ENCODE data around the gene ADRA2C. TPM values are rescaled to one million over a fixed set of nuclear protein-coding genes. Genes with fewer than 3 reads are reported as not detected.

Gene ADRA2C
- total RNA-seq, 2 experiments from 2014 or later, result not detected

- Mint-ChIP-seq H3K27ac (no peak overlapping the region), H3K4me1 (ENCODE audit: low read depth) (no peaks in the 10 kb centered on the region), H3K36me3 (ENCODE audit: low read depth) (no peaks in the 10 kb centered on the region), H3K9me3 (no peaks in the 10 kb centered on the region), H3K4me3 (no peak overlapping the region), H3K27me3 (peaks cover 22% of the 10 kb centered on the region)
- no peak for ATAC-seq (ENCODE audit: poor library complexity)
- Histone ChIP-seq H3K36me3 (ENCODE audit: insufficient read depth, low read length) (no peaks in the 10 kb centered on the region), H3K27me3 (ENCODE audit: control insufficient read depth in 1 of 2, insufficient read depth in 2 of 2, low read length in 2 of 2) (peaks cover 4 to 6% of the 10 kb centered on the region in 2 experiments), H3K9me3 (ENCODE audit: control insufficient read depth in 1 of 2, insufficient read depth in 1 of 2, low read length in 2 of 2) (peaks cover 0 to 31% of the 10 kb centered on the region in 2 experiments), H3K4me3 (ENCODE audit: low read length) (no peak overlapping the region), H3K27ac (ENCODE audit: low read depth in 1 of 2, low read length in 2 of 2) (no peak overlapping the region), H3K4me1 (ENCODE audit: insufficient read depth, low read length) (no peaks in the 10 kb centered on the region)
- no peak for TF ChIP-seq CTCF (IDR thresholded peaks at IDR 0.05)
- ChIA-PET CTCF (no interaction called here), POLR2A (no interaction called here)
- intact Hi-C loops (cut with DNase I, micrococcal nuclease), result no loop called here
- DNase-seq, result no peak
Measured at GRCh38 chr4:3756343-3757059, 9.7 kb upstream of the ADRA2C start.

- Mint-ChIP-seq H3K27me3 (peaks cover 27% of the 10 kb centered on the region), H3K4me1 (ENCODE audit: low read depth) (no peaks in the 10 kb centered on the region), H3K36me3 (ENCODE audit: low read depth) (no peaks in the 10 kb centered on the region), H3K9me3 (no peaks in the 10 kb centered on the region), H3K27ac (no peak overlapping the region), H3K4me3 (no peak overlapping the region)
- ChIA-PET POLR2A (no interaction called here), CTCF (no interaction called here)
- Histone ChIP-seq H3K27ac (ENCODE audit: low read depth in 1 of 2, low read length in 2 of 2) (no peak overlapping the region), H3K4me1 (ENCODE audit: insufficient read depth, low read length) (no peaks in the 10 kb centered on the region), H3K4me3 (ENCODE audit: low read length) (no peak overlapping the region), H3K36me3 (ENCODE audit: insufficient read depth, low read length) (no peaks in the 10 kb centered on the region), H3K27me3 (ENCODE audit: control insufficient read depth in 1 of 2, insufficient read depth in 2 of 2, low read length in 2 of 2) (peaks cover 6 to 8% of the 10 kb centered on the region in 2 experiments), H3K9me3 (ENCODE audit: control insufficient read depth in 1 of 2, insufficient read depth in 1 of 2, low read length in 2 of 2) (peaks cover 0 to 28% of the 10 kb centered on the region in 2 experiments)
- intact Hi-C loops (cut with DNase I, micrococcal nuclease), result no loop called here
- no peak for ATAC-seq (ENCODE audit: poor library complexity)
- DNase-seq, result no peak
- no peak for TF ChIP-seq CTCF (IDR thresholded peaks at IDR 0.05)
Measured at GRCh38 chr4:3759236-3759635, 6.9 kb upstream of the ADRA2C start.

GRCh38 chr4:3760346-3760745 is 5.8 kb upstream of the ADRA2C start:
- intact Hi-C loops (cut with DNase I, micrococcal nuclease), result no loop called here

More at GRCh38 chr4:3760346-3760745, 5.8 kb upstream of the ADRA2C start:
- Histone ChIP-seq H3K4me3 (ENCODE audit: low read length) (no peak overlapping the region), H3K36me3 (ENCODE audit: insufficient read depth, low read length) (no peaks in the 10 kb centered on the region), H3K9me3 (ENCODE audit: control insufficient read depth in 1 of 2, insufficient read depth in 1 of 2, low read length in 2 of 2) (peaks cover 0 to 24% of the 10 kb centered on the region in 2 experiments), H3K27me3 (ENCODE audit: control insufficient read depth in 1 of 2, insufficient read depth in 2 of 2, low read length in 2 of 2) (peaks cover 13 to 15% of the 10 kb centered on the region in 2 experiments), H3K27ac (ENCODE audit: low read depth in 1 of 2, low read length in 2 of 2) (no peak overlapping the region), H3K4me1 (ENCODE audit: insufficient read depth, low read length) (no peaks in the 10 kb centered on the region)
- TF ChIP-seq CTCF (IDR thresholded peaks at IDR 0.05), result no peak
- H3K4me3 Mint-ChIP-seq, result no peak overlapping the region
- no peak for ATAC-seq (ENCODE audit: poor library complexity)
- POLR2A ChIA-PET, result no interaction called here
- CTCF ChIA-PET, result no interaction called here
- H3K4me1 Mint-ChIP-seq (ENCODE audit: low read depth), result no peaks in the 10 kb centered on the region
- no peak for DNase-seq
- peaks cover 19% of the 10 kb centered on the region for H3K27me3 Mint-ChIP-seq
- no peak overlapping the region for H3K27ac Mint-ChIP-seq
- H3K9me3 Mint-ChIP-seq, result no peaks in the 10 kb centered on the region
- H3K36me3 Mint-ChIP-seq (ENCODE audit: low read depth), result no peaks in the 10 kb centered on the region
